Measurements from ENCODE around the gene RIBC1. TPM values are rescaled to one million over a fixed set of nuclear protein-coding genes. Genes with fewer than 3 reads are reported as not detected.

RIBC1 gene
- 1 to 10 TPM; 1.2 to 1.7 TPM for total RNA-seq
- polyA plus RNA-seq = under 1 TPM in 1 of 2 donors, not detected in 1; 0.47 TPM

DNA sequence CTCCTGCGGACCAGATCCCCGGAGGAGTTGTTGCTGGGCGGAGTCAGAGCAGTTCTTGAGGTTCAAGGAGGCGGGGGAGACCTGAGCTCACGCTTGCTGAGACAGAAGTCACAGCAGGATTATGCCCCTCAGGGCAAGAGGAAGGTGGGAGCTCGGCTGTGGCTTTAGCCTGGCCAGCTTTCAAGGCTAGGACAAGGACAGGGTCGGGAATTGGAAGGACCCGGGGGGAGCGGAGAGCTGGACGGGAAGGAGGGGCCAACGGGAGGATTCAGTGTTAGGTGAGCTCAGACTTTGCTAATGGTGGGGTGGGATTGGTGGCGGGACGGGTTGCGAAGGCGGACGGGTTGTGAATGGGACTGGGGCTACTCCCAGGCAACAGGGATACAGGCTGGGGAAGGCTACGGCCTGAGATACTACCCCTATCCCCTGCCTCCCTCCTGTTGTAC is at the start of gene RIBC1:
RIBC1 (plus strand) TSS at position 13 of the 446 bp plus-strand sequence. CDS start 3,404 bp downstream, outside the sequence.
- no peaks in the 10 kb centered on the region for H3K9me3 ChIP-seq (ENCODE audit: control insufficient read depth in 1 of 2, low read length in 2 of 2)
- H3K4me3 ChIP-seq (ENCODE audit: low read length in 2 of 2) = peak within 1 kb of the TSS; percentile 68 to 76
- Mint-ChIP-seq H3K4me3 (peak within 1 kb of the TSS; percentile 86 to 98 (median 94)), H3K4me1 (peaks cover 17 to 39% (median 28%) of the 10 kb centered on the region in 4 donors), H3K36me3 (peaks cover 0 to 6% of the 10 kb centered on the region in 2 donors), H3K27me3 (no peaks in the 10 kb centered on the region), H3K9me3 (no peaks in the 10 kb centered on the region), H3K27ac (peak within 1 kb of the TSS; percentile 92 to 100 (median 99))
- POLR2A ChIA-PET (ENCODE audit: partially characterized antibody) = interaction anchor here (0.5 to 2.4 kb wide), 16 partner anchors 9 to 1577 kb away, joined by 3 to 24 read pairs (median 4); partner anchors contain the start of genes APEX2, HSD17B10, KDM5C and PHF8
- no peak for DNase-seq
- intact Hi-C loops (cut with micrococcal nuclease) = loop anchor here (1.0 to 10.0 kb wide), 6 partner anchors 11 to 760 kb away; partner anchors contain the start of genes FAM120C, HSD17B10, KDM5C and PHF8
- H3K36me3 ChIP-seq (ENCODE audit: insufficient read depth, low read length) = no peaks in the 10 kb centered on the region
- CTCF ChIA-PET (ENCODE audit: partially characterized antibody) = interaction anchor here (0.8 to 2.1 kb wide), 7 partner anchors 10 to 428 kb away, joined by 3 to 6 read pairs (median 5); no protein-coding TSS in a partner anchor
- H3K27me3 ChIP-seq (ENCODE audit: insufficient read depth, low read length) = no peaks in the 10 kb centered on the region
- peak within 1 kb of the TSS; percentile 90 for H3K27ac ChIP-seq (ENCODE audit: low read depth, low read length)
- H3K4me1 ChIP-seq (ENCODE audit: insufficient read depth, low read length) = peaks cover 27% of the 10 kb centered on the region

DNA sequence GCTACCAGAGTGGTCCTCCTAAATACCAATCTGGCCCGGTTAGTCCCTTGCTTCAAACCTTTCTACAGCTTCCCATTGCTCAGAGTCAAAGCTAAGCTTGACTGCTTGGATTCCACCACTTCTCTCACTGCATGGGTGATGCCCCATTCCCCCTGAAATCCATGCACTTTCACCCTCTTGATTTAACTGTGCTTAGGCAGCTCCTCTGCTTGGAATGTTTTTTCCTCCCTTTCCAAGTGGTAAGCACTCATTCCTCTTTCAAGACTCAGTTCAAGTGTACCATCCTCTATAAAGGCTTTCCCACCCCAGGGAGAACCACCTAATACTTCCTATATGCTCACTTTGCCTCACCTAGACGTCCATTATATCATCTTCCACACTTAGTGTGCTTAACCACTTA is 49.4 kb upstream of the RIBC1 start:
- ChIA-PET CTCF (ENCODE audit: partially characterized antibody) (interaction anchor here (0.6 kb wide), 1 partner anchor 13 kb away, joined by 3 read pairs; no protein-coding TSS in a partner anchor), POLR2A (ENCODE audit: partially characterized antibody) (no interaction called here)
- no peaks in the 10 kb centered on the region for H3K36me3 ChIP-seq (ENCODE audit: insufficient read depth, low read length)
- no peaks in the 10 kb centered on the region for H3K4me1 Mint-ChIP-seq
- no peaks in the 10 kb centered on the region for H3K4me1 ChIP-seq (ENCODE audit: insufficient read depth, low read length)
- H3K9me3 ChIP-seq (ENCODE audit: control insufficient read depth in 1 of 2, low read length in 2 of 2) = no peaks in the 10 kb centered on the region
- no peak overlapping the region for H3K4me3 Mint-ChIP-seq
- H3K27ac ChIP-seq (ENCODE audit: low read depth, low read length) = no peak overlapping the region
- H3K9me3 Mint-ChIP-seq = no peaks in the 10 kb centered on the region
- no peak for DNase-seq
- H3K27me3 ChIP-seq (ENCODE audit: insufficient read depth, low read length) = no peaks in the 10 kb centered on the region
- no peak overlapping the region for H3K4me3 ChIP-seq (ENCODE audit: low read length in 2 of 2)
- H3K36me3 Mint-ChIP-seq = peaks cover 10 to 11% of the 10 kb centered on the region in 2 donors
- H3K27me3 Mint-ChIP-seq = no peaks in the 10 kb centered on the region
- H3K27ac Mint-ChIP-seq = peak overlapping the region in 1 of 7 donors; percentile 54
- intact Hi-C loops (cut with micrococcal nuclease) = no loop called here

- DNase-seq = no peak
- CTCF ChIA-PET (ENCODE audit: partially characterized antibody) = no interaction called here
Measured at GRCh38 chrX:53374222-53374820, 48.4 kb upstream of the RIBC1 start.

GRCh38 chrX:53374923-53375322 is 47.8 kb upstream of the RIBC1 start:
- no peaks in the 10 kb centered on the region for H3K9me3 ChIP-seq (ENCODE audit: control insufficient read depth in 1 of 2, low read length in 2 of 2)
- no peaks in the 10 kb centered on the region for H3K4me1 ChIP-seq (ENCODE audit: insufficient read depth, low read length)
- H3K9me3 Mint-ChIP-seq = no peaks in the 10 kb centered on the region
- H3K4me3 ChIP-seq (ENCODE audit: low read length in 2 of 2) = no peak overlapping the region
- peaks cover 17 to 22% of the 10 kb centered on the region in 2 donors for H3K36me3 Mint-ChIP-seq
- H3K4me3 Mint-ChIP-seq = no peak overlapping the region
- H3K27me3 Mint-ChIP-seq = no peaks in the 10 kb centered on the region
- POLR2A ChIA-PET (ENCODE audit: partially characterized antibody) = no interaction called here
- intact Hi-C loops (cut with micrococcal nuclease) = no loop called here
- H3K27ac ChIP-seq (ENCODE audit: low read depth, low read length) = no peak overlapping the region
- H3K36me3 ChIP-seq (ENCODE audit: insufficient read depth, low read length) = peaks cover 10% of the 10 kb centered on the region
- CTCF ChIA-PET (ENCODE audit: partially characterized antibody) = no interaction called here
- no peaks in the 10 kb centered on the region for H3K27me3 ChIP-seq (ENCODE audit: insufficient read depth, low read length)
- no peak for DNase-seq
- peak overlapping the region in 1 of 7 donors; percentile 86 for H3K27ac Mint-ChIP-seq
- no peaks in the 10 kb centered on the region for H3K4me1 Mint-ChIP-seq

More at GRCh38 chrX:53374222-53374820, 48.4 kb upstream of the RIBC1 start:
- H3K36me3 ChIP-seq (ENCODE audit: insufficient read depth, low read length) = peaks cover 5% of the 10 kb centered on the region
- peaks cover 11 to 16% of the 10 kb centered on the region in 2 donors for H3K36me3 Mint-ChIP-seq
- no peak overlapping the region for H3K4me3 Mint-ChIP-seq
- H3K27me3 Mint-ChIP-seq = no peaks in the 10 kb centered on the region
- intact Hi-C loops (cut with micrococcal nuclease) = no loop called here
- no peak overlapping the region for H3K27ac ChIP-seq (ENCODE audit: low read depth, low read length)
- no peak overlapping the region for H3K4me3 ChIP-seq (ENCODE audit: low read length in 2 of 2)
- H3K4me1 ChIP-seq (ENCODE audit: insufficient read depth, low read length) = no peaks in the 10 kb centered on the region
- no peaks in the 10 kb centered on the region for H3K9me3 ChIP-seq (ENCODE audit: control insufficient read depth in 1 of 2, low read length in 2 of 2)
- peak overlapping the region in 2 of 7 donors; percentile 10 to 52 for H3K27ac Mint-ChIP-seq
- no peaks in the 10 kb centered on the region for H3K27me3 ChIP-seq (ENCODE audit: insufficient read depth, low read length)
- POLR2A ChIA-PET (ENCODE audit: partially characterized antibody) = no interaction called here
- H3K4me1 Mint-ChIP-seq = no peaks in the 10 kb centered on the region
- H3K9me3 Mint-ChIP-seq = no peaks in the 10 kb centered on the region

DNA sequence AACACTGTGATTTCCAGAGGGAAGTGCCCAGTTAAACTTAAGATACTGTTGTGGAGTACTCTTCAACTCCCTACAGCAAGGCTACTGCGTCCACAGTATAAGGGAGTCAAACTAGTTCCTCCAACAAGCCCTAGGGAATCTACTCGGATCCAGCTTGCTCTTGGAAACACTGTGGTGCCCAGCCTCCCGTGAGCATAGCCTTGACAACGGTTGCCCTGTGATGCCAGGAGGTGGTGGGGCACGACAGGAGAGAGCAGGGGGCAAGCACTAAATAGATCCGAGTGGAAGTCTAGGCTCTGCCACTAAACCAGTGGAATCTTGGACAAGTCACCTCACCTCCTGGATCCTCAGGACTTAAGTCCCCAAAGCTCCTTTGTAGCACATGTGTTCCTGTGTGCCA is 45.8 kb upstream of the RIBC1 start:
- ChIA-PET CTCF (ENCODE audit: partially characterized antibody) (no interaction called here), POLR2A (ENCODE audit: partially characterized antibody) (no interaction called here)
- Mint-ChIP-seq H3K4me3 (no peak overlapping the region), H3K27ac (peak overlapping the region in 1 of 7 donors; percentile 78), H3K9me3 (no peaks in the 10 kb centered on the region), H3K36me3 (peaks cover 33 to 39% of the 10 kb centered on the region in 2 donors), H3K4me1 (peaks cover 0 to 2% (median 0%) of the 10 kb centered on the region in 4 donors), H3K27me3 (no peaks in the 10 kb centered on the region)
- no peaks in the 10 kb centered on the region for H3K27me3 ChIP-seq (ENCODE audit: insufficient read depth, low read length)
- peaks cover 23% of the 10 kb centered on the region for H3K36me3 ChIP-seq (ENCODE audit: insufficient read depth, low read length)
- intact Hi-C loops (cut with micrococcal nuclease) = no loop called here
- H3K4me3 ChIP-seq (ENCODE audit: low read length in 2 of 2) = no peak overlapping the region
- DNase-seq = no peak
- no peaks in the 10 kb centered on the region for H3K9me3 ChIP-seq (ENCODE audit: control insufficient read depth in 1 of 2, low read length in 2 of 2)
- H3K27ac ChIP-seq (ENCODE audit: low read depth, low read length) = no peak overlapping the region
- no peaks in the 10 kb centered on the region for H3K4me1 ChIP-seq (ENCODE audit: insufficient read depth, low read length)

DNA sequence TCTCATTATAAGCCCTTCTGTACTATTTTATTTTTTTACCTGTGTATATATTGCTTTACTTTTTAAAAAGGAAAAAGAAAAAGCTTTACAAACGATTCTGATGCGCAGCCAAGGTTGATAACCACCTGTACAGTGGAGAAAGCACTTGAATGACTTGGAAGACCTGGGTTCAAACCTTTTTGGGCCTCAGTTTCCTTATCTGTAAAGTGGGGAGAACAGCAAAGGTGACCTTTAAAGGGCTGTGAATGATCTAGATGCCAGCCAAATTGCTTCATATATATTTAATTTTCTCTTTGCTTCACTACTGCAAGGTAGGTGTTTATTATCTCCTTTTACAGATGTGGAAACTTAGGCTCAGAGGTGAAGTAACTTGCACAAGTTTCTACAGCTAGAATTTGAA is 45.2 kb upstream of the RIBC1 start:
- peaks cover 29% of the 10 kb centered on the region for H3K36me3 ChIP-seq (ENCODE audit: insufficient read depth, low read length)
- Mint-ChIP-seq H3K27me3 (no peaks in the 10 kb centered on the region), H3K27ac (no peak overlapping the region), H3K9me3 (no peaks in the 10 kb centered on the region), H3K36me3 (peaks cover 39 to 41% of the 10 kb centered on the region in 2 donors), H3K4me1 (peaks cover 0 to 2% (median 0%) of the 10 kb centered on the region in 4 donors), H3K4me3 (no peak overlapping the region)
- CTCF ChIA-PET (ENCODE audit: partially characterized antibody) = no interaction called here
- no peaks in the 10 kb centered on the region for H3K4me1 ChIP-seq (ENCODE audit: insufficient read depth, low read length)
- H3K27ac ChIP-seq (ENCODE audit: low read depth, low read length) = no peak overlapping the region
- no peak for DNase-seq
- no peaks in the 10 kb centered on the region for H3K9me3 ChIP-seq (ENCODE audit: control insufficient read depth in 1 of 2, low read length in 2 of 2)
- H3K27me3 ChIP-seq (ENCODE audit: insufficient read depth, low read length) = no peaks in the 10 kb centered on the region
- H3K4me3 ChIP-seq (ENCODE audit: low read length in 2 of 2) = no peak overlapping the region
- POLR2A ChIA-PET (ENCODE audit: partially characterized antibody) = no interaction called here
- intact Hi-C loops (cut with micrococcal nuclease) = no loop called here

DNA sequence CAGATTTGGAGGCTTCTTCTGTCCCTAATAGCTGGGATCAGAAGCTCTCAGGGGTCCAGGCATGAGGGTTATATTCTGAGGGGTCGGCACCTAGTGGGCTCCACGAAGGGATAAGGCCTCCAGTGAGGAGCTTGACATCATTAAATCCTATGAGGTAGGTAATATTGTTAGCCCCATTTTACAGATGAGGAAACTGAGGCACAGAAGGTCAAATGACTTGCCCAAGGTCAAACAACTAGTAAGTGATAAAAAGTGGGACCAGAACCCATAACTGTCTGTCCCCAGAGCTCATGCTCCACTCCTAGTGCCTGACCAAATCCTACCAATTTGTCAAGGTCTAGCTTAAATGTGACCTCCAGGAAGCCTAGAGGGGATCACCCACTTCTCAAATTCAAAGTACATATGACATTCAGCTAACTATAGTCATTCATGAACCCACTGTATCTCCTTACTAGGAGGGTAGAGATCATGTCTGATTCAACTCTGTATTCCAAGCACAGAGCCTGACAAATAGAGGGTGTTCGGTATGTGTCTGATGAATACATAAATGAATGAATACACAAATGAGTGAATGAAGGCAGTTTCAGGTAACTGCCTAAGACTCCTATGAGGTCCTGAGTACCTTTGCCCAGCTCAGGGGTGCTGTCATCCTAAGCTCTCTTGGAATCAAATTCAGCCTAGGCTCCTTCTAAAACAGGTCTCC is 43.5 kb upstream of the RIBC1 start:
- H3K9me3 ChIP-seq (ENCODE audit: control insufficient read depth in 1 of 2, low read length in 2 of 2) = no peaks in the 10 kb centered on the region
- H3K27ac Mint-ChIP-seq = no peak overlapping the region
- H3K36me3 Mint-ChIP-seq = peaks cover 51 to 55% of the 10 kb centered on the region in 2 donors

More for the DNA sequence above, 43.5 kb upstream of the RIBC1 start:
- no peak overlapping the region for H3K27ac ChIP-seq (ENCODE audit: low read depth, low read length)
- H3K9me3 Mint-ChIP-seq = no peaks in the 10 kb centered on the region
- H3K4me1 ChIP-seq (ENCODE audit: insufficient read depth, low read length) = no peaks in the 10 kb centered on the region
- intact Hi-C loops (cut with micrococcal nuclease) = no loop called here
- H3K27me3 ChIP-seq (ENCODE audit: insufficient read depth, low read length) = no peaks in the 10 kb centered on the region
- no peak overlapping the region for H3K4me3 Mint-ChIP-seq
- CTCF ChIA-PET (ENCODE audit: partially characterized antibody) = no interaction called here
- peaks cover 40% of the 10 kb centered on the region for H3K36me3 ChIP-seq (ENCODE audit: insufficient read depth, low read length)
- no peak for DNase-seq
- POLR2A ChIA-PET (ENCODE audit: partially characterized antibody) = no interaction called here
- H3K4me3 ChIP-seq (ENCODE audit: low read length in 2 of 2) = no peak overlapping the region
- no peaks in the 10 kb centered on the region for H3K27me3 Mint-ChIP-seq
- peaks cover 0 to 2% (median 0%) of the 10 kb centered on the region in 4 donors for H3K4me1 Mint-ChIP-seq

All from CD4-positive, alpha-beta memory T cell (primary cell).